LNCAP (cell line): Measurements from ENCODE around the gene SLC10A6.

Experiments used
- TF ChIP-seq, protein P1 (sequence below): fragments of 450-650 bp; IDR thresholded peaks from 2 replicates; pipeline ENCODE4 v1.5.1; 2017; ENCODE audit warnings: mild to moderate bottlenecking

The SLC10A6 gene, protein sequence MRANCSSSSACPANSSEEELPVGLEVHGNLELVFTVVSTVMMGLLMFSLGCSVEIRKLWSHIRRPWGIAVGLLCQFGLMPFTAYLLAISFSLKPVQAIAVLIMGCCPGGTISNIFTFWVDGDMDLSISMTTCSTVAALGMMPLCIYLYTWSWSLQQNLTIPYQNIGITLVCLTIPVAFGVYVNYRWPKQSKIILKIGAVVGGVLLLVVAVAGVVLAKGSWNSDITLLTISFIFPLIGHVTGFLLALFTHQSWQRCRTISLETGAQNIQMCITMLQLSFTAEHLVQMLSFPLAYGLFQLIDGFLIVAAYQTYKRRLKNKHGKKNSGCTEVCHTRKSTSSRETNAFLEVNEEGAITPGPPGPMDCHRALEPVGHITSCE

DNA sequence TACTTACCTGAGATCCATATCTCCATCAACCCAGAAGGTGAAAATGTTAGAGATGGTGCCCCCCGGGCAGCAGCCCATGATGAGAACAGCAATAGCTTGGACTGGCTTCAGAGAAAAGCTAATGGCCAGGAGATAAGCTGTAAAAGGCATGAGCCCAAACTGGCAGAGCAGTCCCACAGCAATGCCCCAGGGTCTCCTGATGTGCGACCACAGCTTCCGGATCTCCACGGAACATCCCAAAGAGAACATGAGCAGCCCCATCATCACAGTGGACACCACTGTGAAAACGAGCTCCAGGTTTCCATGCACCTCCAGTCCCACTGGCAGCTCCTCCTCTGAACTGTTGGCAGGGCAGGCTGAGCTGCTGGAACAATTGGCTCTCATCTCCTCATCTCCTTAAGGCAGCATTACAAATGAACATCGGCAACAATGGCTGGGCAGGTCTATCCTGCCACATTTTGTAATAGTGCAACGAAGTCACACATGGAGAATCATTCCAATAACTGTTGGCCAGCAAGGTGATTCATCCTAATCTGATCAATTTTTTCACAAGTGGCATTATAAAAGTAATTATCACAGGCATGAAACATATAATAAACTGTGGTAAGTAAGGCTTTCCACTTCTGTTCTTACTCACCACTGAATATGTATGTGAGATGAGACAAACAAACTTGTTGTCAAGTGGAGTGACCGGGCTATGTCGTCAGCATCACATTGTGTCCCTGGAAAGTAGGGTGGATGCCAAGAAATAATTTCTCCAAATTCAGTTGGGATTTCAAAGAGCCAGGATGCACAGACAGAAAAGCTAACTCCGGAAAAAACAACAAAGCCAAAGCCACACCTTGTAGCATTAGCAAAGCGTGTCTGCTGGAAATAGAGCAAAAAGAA lies at the start of gene SLC10A6:
Gene SLC10A6, minus strand, starts transcription at position 653 of the 888 bp plus-strand sequence. Its CDS starts 269 bp downstream, at position 384.
- TF ChIP-seq, protein P1, sequence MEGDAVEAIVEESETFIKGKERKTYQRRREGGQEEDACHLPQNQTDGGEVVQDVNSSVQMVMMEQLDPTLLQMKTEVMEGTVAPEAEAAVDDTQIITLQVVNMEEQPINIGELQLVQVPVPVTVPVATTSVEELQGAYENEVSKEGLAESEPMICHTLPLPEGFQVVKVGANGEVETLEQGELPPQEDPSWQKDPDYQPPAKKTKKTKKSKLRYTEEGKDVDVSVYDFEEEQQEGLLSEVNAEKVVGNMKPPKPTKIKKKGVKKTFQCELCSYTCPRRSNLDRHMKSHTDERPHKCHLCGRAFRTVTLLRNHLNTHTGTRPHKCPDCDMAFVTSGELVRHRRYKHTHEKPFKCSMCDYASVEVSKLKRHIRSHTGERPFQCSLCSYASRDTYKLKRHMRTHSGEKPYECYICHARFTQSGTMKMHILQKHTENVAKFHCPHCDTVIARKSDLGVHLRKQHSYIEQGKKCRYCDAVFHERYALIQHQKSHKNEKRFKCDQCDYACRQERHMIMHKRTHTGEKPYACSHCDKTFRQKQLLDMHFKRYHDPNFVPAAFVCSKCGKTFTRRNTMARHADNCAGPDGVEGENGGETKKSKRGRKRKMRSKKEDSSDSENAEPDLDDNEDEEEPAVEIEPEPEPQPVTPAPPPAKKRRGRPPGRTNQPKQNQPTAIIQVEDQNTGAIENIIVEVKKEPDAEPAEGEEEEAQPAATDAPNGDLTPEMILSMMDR, result no peak

DNA sequence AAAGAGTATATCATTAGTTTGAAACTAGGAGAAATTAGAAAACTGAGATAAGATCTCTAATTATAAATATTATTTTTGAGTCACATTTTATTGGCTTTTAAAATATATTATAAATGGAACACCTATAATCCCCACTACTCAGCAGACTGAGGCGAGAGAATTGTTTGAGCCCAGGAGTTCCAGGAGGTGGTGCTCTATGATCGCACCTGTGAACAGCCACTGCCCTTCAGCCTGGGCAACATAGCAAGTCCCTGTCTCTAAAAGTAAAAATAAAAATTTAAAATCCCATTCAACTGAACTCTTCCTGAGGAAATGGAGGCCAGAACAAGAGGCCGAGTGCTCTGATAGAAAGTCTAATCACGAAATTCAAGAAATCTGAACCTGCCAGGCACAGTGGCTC lies 49.4 kb upstream of the SLC10A6 start:
- TF ChIP-seq, protein P1, result 0 out of 2 replicates have a peak, but pooled peaks have one; percentile 35

DNA sequence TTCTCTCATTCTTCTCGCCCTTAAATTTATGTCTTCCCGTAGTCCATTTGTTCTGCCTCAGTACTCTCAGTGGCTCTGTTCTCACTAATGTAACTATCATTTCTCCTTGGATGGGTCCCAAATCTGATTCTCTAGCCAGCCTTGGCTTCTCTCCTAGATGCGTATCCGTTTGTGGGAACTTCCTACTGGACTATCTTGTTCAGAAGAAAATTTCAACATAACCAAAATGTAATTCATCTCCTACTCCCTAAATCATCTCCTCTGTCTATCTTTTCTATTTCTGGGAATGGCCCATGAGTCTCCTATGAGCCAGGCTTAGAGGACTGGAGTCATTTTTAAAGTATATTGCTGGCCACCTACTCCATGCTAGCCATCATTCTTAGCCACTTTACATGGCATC lies 47.4 kb upstream of the SLC10A6 start:
- TF ChIP-seq, protein P1, result no peak

DNA sequence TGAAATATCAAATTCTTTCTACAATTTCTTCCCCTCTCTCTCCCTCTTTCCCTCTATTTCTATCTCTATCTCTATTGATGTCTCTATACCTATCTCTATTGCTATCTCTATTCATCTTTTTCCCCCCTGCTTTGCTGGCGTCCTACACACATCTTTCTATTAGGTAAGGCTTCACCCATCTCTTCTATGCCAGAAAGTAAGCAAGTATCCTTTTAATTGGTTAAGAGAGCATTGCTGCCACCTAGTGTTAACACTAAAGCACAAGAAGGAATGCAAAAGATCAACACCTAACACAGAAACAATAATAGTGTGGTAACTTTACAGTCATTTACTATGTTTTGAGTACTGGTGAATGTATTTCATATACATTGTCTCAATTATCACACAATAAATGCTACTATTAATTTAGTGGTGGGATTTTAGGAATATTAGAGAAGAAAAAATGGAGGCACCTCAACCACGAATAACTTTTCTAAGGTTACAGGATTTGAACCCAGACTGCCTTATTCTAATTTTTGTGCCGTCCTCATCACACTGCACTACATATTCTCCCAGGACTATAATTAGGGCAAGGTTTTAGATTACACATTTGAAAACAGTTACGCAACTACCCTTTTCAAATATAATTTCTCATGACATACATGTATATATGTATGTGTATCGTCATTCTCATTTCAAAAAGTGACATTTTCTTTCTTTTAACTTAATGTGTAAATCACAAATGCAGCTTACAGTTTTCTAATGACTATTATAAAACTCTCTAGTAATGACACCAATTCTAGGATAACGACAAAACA lies 46.7 kb upstream of the SLC10A6 start:
- TF ChIP-seq, protein P1, result peak; percentile 81

DNA sequence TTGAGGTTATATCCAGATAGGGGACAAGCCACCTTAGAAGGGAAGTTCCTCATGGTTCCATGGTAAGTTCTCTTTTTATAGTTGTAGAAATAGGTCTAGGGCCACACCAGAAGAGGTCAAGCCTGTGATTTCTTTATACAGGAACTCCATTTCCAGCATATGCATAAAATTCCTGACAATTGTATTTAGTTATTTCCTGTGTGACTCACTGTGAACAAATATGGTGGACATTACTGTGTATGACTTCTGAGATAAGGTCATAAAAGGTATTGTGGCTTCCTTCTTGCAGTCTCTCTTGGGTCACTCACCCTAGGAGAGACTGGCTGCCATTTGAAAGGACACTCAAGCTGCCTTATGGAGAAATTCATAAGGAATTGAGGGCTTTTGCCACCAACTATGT lies 45.3 kb upstream of the SLC10A6 start:
- TF ChIP-seq, protein P1, result no peak

DNA sequence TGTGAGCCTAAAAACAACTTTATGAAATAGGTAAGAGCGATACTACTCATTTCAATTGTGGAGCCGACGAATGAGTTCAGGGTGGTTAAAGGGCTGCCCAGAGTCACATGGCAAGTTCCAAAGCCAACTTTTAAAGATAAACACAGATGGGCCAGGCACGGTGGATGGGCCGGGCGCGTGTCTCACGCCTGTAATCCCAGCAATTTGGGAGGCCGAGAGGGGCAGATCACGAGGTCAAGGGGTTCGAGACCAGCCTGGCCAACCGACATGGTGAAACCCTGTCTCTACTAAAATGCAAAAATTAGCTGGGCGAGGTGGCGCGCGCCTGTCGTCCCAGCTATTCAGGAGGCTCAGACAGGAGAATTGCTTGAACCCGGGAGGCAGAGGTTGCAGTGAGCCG lies 44.0 kb upstream of the SLC10A6 start:
- TF ChIP-seq, protein P1, result no peak

DNA sequence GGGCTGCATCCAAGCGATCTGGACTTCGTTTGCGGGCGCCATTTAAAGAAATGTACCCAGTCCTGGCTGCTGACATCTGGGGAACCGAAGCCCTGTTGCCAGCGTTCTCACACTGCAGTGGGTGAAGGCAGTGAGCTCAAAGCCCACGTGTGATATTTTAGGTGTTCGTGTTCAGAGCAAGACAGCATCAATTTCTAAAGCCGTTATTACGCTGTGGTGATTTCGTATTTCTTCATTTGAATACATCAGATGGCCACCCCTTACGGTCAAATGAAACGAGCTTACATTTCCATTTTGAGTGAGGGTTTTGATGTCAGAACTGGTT lies 43.4 kb upstream of the SLC10A6 start:
- TF ChIP-seq, protein P1, result no peak
